Measurements from ENCODE around the gene SLC6A18.

Gene SLC6A18

GRCh38 chr5:1179383-1179715 is 45.8 kb upstream of the SLC6A18 start:
- TF ChIP-seq CTCF (IDR thresholded peaks at IDR 0.05; ENCODE audit: borderline replicate concordance, insufficient read depth, low read depth, low read length), result no peak

GRCh38 chr5:1180096-1180495 is 45.1 kb upstream of the SLC6A18 start:
- no peak for TF ChIP-seq CTCF (IDR thresholded peaks at IDR 0.05; ENCODE audit: borderline replicate concordance, insufficient read depth, low read depth, low read length)
- no peak overlapping the region for H3K4me3 ChIP-seq (ENCODE audit: low read depth, low read length)

More at GRCh38 chr5:1179383-1179715, 45.8 kb upstream of the SLC6A18 start:
- H3K4me3 ChIP-seq (ENCODE audit: low read depth, low read length), result no peak overlapping the region

- no peak overlapping the region for H3K4me3 ChIP-seq (ENCODE audit: low read depth, low read length)
- no peak for TF ChIP-seq CTCF (IDR thresholded peaks at IDR 0.05; ENCODE audit: borderline replicate concordance, insufficient read depth, low read depth, low read length)
Observed at GRCh38 chr5:1180841-1181271, 44.3 kb upstream of the SLC6A18 start.

DNA sequence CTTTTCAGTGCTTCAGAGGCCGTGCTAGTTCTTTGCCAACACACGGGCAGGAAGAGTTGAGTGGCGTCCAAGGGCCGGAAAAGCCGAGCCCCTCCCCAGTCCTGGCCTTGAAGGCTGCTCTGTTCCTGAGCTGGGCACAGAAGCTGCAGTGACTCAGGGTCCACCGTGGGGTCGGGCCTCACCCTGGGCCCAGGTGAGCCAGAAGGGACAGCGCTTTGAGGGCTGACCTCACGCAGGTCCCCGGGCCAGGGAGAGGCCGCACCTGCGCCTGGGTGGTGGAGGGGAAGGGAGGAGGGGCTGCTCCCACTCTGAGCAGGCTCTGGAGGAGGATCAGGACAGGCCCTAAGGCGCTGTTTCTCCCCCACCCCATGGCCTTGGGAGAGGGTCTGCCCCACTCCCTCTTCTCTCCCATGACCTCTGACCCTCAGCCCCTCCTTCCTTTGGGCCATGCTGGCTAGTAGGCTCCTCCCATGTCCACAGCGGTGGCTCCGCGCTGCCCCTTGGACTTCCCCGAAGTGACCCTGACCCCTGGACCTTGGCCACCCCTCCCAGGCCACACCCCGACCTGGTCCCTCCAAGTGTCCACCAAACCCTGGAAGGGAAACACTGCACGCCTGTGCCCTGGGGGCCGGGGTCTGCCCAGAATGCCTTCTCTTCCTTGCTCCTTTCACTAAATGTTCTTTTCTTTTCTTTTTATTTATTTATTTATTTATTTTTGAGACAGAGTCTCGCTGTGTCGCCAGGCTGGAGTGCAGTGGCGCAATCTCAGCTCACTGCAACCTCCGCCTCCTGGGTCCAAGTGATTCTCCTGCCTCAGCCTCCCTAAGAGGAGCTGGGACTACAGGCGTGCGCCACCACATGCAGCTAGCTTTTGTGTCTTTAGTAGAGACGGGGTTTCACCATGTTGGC is 43.5 kb upstream of the SLC6A18 start:
- TF ChIP-seq CTCF (IDR thresholded peaks at IDR 0.05; ENCODE audit: borderline replicate concordance, insufficient read depth, low read depth, low read length), result no peak
- H3K4me3 ChIP-seq (ENCODE audit: low read depth, low read length), result no peak overlapping the region

DNA sequence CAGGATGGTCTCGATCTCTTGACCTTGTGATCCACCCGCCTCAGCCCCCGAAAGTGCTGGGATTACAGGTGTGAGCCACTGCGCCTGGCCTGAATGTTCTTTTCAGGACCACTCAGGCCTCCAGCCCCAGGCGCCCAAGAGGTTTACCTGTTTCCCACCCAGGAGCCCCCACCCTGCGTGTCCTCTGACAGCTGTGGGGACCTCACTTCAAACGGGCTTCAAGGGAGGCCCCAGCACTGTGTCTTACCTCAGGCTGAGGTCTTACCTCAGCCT is 42.9 kb upstream of the SLC6A18 start:
- TF ChIP-seq CTCF (IDR thresholded peaks at IDR 0.05; ENCODE audit: borderline replicate concordance, insufficient read depth, low read depth, low read length), result no peak
- H3K4me3 ChIP-seq (ENCODE audit: low read depth, low read length), result no peak overlapping the region

GRCh38 chr5:1182633-1183423 is 42.4 kb upstream of the SLC6A18 start:
- no peak for TF ChIP-seq CTCF (IDR thresholded peaks at IDR 0.05; ENCODE audit: borderline replicate concordance, insufficient read depth, low read depth, low read length)
- H3K4me3 ChIP-seq (ENCODE audit: low read depth, low read length), result no peak overlapping the region

Data from GM12875 (cell line).